Bronchial epithelial cell (primary cell): ENCODE results near the gene ZNF862. TPM values are rescaled to one million over a fixed set of nuclear protein-coding genes. Genes with fewer than 3 reads are reported as not detected.

Source experiments
- DNase-seq: peaks from one replicate; pipeline ENCODE4 v3.0.0-alpha.2; 2010; ENCODE audit warnings: low read depth
- FAIRE-seq: peaks from 2 replicates; lab custom pipeline; 2011; peaks lifted over from hg19 to GRCh38; lab: Jason Lieb, UNC
- H3K27me3 ChIP-seq: 2 replicates; pipeline ENCODE4 v1.5.1; 2011; ENCODE audit warnings: low read length; ENCODE audit not compliant: control insufficient read depth, insufficient read depth
- H3K36me3 ChIP-seq: 2 replicates; pipeline ENCODE4 v1.5.1; 2011; ENCODE audit warnings: low read length; ENCODE audit not compliant: control insufficient read depth, insufficient read depth
- H3K4me3 ChIP-seq: 2 replicates; pipeline ENCODE4 v1.5.1; 2011; ENCODE audit warnings: mild to moderate bottlenecking, low read depth, low read length, control low read depth
- total RNA-seq: library from RNA; depleted of rRNA; stranded (reverse); fragments of >200 nt; gene quantifications from 2 replicates; pipeline ENCODE4 v1.2.1, GENCODE V29; 2014
- TF ChIP-seq, protein P1 (sequence below): IDR thresholded peaks from 2 replicates; pipeline ENCODE4 v1.5.1; 2011; ENCODE audit warnings: mild to moderate bottlenecking, moderate library complexity, low read length, control low read depth, inconsistent platforms; ENCODE audit not compliant: insufficient read depth, severe bottlenecking

Gene ZNF862
- total RNA-seq, 1 donor from 2014 or later = 5.0 TPM

DNA sequence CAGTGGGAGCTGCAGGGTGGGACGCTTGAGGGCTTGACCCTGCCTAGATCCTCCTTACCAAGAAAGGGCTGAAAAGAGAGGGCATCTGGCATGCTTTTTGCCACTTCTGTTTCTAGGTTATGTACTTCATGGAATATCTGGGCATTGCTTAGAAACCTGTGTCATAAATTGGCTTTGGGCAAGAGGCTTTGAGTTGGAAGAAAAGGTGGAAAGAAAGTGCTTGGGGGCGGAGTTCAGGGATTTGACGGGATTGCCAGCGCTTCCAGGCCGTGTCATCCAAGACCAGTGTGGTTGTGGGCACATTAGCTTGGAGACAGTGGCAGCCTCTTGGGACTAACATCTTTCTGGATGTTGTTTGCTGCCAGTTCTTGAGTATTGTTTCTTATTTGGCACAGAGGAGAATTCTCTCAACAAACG, 825 bp downstream of the ZNF862 start:
- TF ChIP-seq, protein P1, sequence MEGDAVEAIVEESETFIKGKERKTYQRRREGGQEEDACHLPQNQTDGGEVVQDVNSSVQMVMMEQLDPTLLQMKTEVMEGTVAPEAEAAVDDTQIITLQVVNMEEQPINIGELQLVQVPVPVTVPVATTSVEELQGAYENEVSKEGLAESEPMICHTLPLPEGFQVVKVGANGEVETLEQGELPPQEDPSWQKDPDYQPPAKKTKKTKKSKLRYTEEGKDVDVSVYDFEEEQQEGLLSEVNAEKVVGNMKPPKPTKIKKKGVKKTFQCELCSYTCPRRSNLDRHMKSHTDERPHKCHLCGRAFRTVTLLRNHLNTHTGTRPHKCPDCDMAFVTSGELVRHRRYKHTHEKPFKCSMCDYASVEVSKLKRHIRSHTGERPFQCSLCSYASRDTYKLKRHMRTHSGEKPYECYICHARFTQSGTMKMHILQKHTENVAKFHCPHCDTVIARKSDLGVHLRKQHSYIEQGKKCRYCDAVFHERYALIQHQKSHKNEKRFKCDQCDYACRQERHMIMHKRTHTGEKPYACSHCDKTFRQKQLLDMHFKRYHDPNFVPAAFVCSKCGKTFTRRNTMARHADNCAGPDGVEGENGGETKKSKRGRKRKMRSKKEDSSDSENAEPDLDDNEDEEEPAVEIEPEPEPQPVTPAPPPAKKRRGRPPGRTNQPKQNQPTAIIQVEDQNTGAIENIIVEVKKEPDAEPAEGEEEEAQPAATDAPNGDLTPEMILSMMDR = no peak
- no peaks in the 10 kb centered on the region for H3K27me3 ChIP-seq
- peak overlapping the region; percentile 89 for H3K4me3 ChIP-seq
- DNase-seq (peak; percentile 22), FAIRE-seq (no peak)
- no peaks in the 10 kb centered on the region for H3K36me3 ChIP-seq

DNA sequence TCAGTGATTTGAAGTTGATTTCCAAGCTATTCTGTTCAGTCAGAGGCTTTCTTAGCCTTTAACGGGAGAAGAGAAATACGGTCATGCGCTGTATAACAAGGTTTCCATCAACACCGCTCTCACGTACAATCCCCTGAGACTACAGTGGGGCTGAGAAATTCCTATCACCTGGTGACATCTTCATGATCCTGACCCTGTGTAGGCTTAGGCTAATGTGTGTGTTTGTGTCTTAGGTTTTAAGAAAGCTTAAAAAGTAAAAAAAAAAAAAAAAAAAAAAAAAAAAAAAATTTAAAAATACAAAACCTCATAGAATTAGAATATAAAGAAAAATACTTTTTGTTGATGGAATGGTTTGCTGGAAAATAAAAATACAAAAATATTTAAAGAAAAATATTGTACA, 1.8 kb downstream of the ZNF862 start:
- TF ChIP-seq, protein P1 = no peak
- Histone ChIP-seq H3K27me3 (no peaks in the 10 kb centered on the region), H3K36me3 (no peaks in the 10 kb centered on the region), H3K4me3 (no peak overlapping the region)
- FAIRE-seq (no peak), DNase-seq (no peak)

DNA sequence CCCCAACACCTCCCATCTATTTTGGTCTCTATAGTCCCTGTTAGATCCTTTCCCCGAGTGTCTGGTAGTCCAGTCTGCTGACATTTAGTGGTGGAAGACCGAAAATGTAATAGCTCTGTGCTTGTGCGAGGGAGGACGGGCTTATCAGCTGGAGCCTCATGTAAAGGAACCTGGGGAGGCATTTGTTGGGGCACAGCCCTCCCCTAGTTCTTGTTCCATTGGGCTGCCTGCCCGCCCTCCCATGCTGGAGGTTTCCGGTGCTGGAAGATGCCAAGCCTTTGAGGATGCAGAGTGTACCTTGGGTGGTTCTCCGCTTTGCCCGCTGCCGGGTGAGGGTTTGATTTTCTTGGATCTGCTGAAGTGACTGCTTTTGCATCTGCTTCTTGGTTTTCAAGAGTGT, 5.4 kb downstream of the ZNF862 start:
- no peaks in the 10 kb centered on the region for H3K27me3 ChIP-seq
- TF ChIP-seq, protein P1 = no peak
- FAIRE-seq (no peak), DNase-seq (no peak)
- no peak overlapping the region for H3K4me3 ChIP-seq
- H3K36me3 ChIP-seq = peaks cover 2% of the 10 kb centered on the region

DNA sequence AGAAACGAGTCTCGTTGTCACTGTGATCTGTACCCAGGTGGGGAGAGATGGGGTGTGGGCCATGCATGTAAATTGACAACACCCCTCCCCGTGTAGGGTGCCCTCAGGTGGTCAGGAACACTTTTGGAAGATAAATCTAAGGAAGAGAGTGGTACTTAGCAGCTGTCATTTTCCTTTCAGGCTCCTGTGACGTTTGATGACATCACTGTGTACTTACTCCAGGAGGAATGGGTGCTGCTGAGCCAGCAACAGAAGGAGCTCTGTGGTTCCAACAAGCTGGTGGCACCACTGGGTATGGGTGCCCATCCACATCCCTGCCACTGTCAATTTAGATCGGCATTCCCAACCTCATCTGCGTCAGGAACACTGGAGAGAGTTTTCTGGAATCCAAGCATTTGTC, 6.3 kb downstream of the ZNF862 start:
- Histone ChIP-seq H3K27me3 (no peaks in the 10 kb centered on the region), H3K4me3 (no peak overlapping the region), H3K36me3 (peaks cover 2% of the 10 kb centered on the region)
- peak; percentile 94 for FAIRE-seq
- no peak for DNase-seq
- TF ChIP-seq, protein P1 = no peak

DNA sequence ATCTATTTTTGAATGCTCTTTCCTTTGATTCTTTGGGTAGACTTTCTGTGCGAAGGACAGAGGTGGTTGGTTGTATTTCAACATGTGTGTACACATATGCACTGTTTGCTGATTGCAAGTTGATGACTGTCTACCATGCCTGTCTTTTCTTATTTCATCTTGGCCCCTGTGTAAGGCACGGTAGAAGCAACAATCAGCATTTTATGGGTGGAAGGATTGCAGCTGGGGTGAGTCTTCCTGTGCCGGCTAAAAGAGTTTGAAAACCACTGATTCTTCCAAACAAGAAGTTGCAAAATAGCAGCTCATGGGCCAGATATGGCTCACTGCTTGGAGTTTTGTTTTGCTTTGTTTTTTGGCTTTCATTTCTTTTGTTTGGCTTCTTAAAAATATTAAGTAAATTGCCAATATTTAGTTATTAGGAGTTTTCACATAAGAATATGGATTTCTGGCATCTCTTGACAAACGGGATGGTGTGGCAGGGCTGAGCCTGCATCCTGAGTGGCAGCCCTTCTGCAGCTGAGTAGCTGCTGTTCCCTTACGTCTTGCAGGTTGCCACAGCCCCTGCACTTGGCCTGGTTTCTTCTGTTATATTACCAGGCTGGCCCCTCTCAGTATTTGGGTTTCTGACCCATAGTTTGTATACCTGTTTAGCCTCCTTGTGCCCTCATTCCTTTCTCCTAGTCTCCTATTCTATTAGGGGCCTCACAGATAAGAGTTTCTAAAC, 7.2 kb downstream of the ZNF862 start:
- DNase-seq (no peak), FAIRE-seq (no peak)
- Histone ChIP-seq H3K36me3 (peaks cover 2% of the 10 kb centered on the region), H3K27me3 (no peaks in the 10 kb centered on the region), H3K4me3 (no peak overlapping the region)
- TF ChIP-seq, protein P1 = no peak

DNA sequence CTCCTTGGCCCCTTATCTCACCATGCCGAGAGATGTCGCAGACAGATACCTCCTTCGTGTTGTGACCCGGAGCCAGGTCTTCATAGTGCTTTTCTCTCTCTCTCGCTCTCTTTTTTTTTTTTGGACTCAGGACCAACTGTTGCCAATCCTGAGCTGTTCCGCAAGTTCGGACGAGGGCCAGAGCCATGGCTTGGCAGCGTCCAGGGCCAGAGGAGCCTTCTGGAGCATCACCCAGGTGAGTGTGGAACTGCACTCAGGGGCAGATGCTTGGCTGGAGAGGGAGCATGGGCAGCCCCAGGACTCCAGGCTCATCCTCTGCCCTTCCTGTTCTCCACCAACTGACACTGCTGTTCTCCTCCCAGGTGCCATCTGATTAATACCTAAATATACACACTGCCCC, 7.8 kb downstream of the ZNF862 start:
- peak; percentile 75 for FAIRE-seq
- peaks cover 2% of the 10 kb centered on the region for H3K36me3 ChIP-seq
- no peak overlapping the region for H3K4me3 ChIP-seq
- TF ChIP-seq, protein P1 = no peak
- H3K27me3 ChIP-seq = no peaks in the 10 kb centered on the region
- DNase-seq = no peak
